HG03135 (cell line): ENCODE results near the gene PACS1.
"Not testable (repeated sequence)": the region's sequence is repeated elsewhere in the genome, so short reads cannot be mapped to it uniquely, and the experiment has no call there.

ENCODE experiments used
- ATAC-seq: cut with Tn5 transposase; IDR thresholded peaks from one replicate; pipeline ENCODE4 v1.9.1; 2021; ENCODE audit warnings: mild to moderate bottlenecking, moderate library complexity; ENCODE audit not compliant: unreplicated experiment

Gene PACS1

GRCh38 chr11:66072518-66072917 lies 2.4 kb downstream of the PACS1 start:
- ATAC-seq = no peak

GRCh38 chr11:66073669-66074068 lies 3.6 kb downstream of the PACS1 start:
- ATAC-seq = no peak

GRCh38 chr11:66075273-66075672 lies 5.2 kb downstream of the PACS1 start:
- no peak for ATAC-seq

- no peak for ATAC-seq
These were observed 6.5 kb downstream of the PACS1 start for GRCh38 chr11:66076561-66076960.

GRCh38 chr11:66077927-66078326 lies 7.9 kb downstream of the PACS1 start:
- no peak for ATAC-seq

- ATAC-seq = not testable (repeated sequence)
These were observed 8.9 kb downstream of the PACS1 start for GRCh38 chr11:66078949-66079348.

GRCh38 chr11:66080055-66080817 lies 10.2 kb downstream of the PACS1 start:
- ATAC-seq = no peak

GRCh38 chr11:66081505-66081904 lies 11.4 kb downstream of the PACS1 start:
- ATAC-seq = no peak

- no peak for ATAC-seq
These were observed 13.1 kb downstream of the PACS1 start for GRCh38 chr11:66082946-66083698.

- ATAC-seq = no peak
These were observed 13.7 kb downstream of the PACS1 start for GRCh38 chr11:66083767-66084166.

- ATAC-seq = no peak
These were observed 14.9 kb downstream of the PACS1 start for GRCh38 chr11:66084821-66085475.

- ATAC-seq = no peak
These were observed 17.3 kb downstream of the PACS1 start for GRCh38 chr11:66087148-66087908.

GRCh38 chr11:66089067-66089466 lies 19.0 kb downstream of the PACS1 start:
- ATAC-seq = no peak

- no peak for ATAC-seq
These were observed 20.2 kb downstream of the PACS1 start for GRCh38 chr11:66090288-66090687.

- not testable (repeated sequence) for ATAC-seq
These were observed 22.1 kb downstream of the PACS1 start for GRCh38 chr11:66092125-66092524.

- not testable (repeated sequence) for ATAC-seq
These were observed 29.7 kb downstream of the PACS1 start for GRCh38 chr11:66099746-66100145.

- ATAC-seq = peak; percentile 85
These were observed 30.4 kb downstream of the PACS1 start for GRCh38 chr11:66100272-66101065.

GRCh38 chr11:66101066-66101464 lies 31.0 kb downstream of the PACS1 start:
- peak; percentile 18 for ATAC-seq

- no peak for ATAC-seq
These were observed 34.1 kb downstream of the PACS1 start for GRCh38 chr11:66104057-66104638.
